ENCODE measurements around the gene USF3. TPM values are rescaled to one million over a fixed set of nuclear protein-coding genes. Genes with fewer than 3 reads are reported as not detected.
A peak's percentile ranks its signal among the peaks of the same experiment; 100 is the strongest.

Gene USF3
- total and polyA plus RNA-seq, 2 of the 13 experiments (the other 11 are each of a cell fraction or from before 2014, with no cell fraction given) = 6.3 to 15.2 TPM

GRCh38 chr3:113677737-113678136 is 18.7 kb downstream of the USF3 start:
- 93% methylated on average over 1 of the region's 1 CpG for WGBS (ENCODE audit: low lambda C conversion rate)
- Histone ChIP-seq H3K9me3 (ENCODE audit: low read length) (no peaks in the 10 kb centered on the region), H4K20me1 (ENCODE audit: insufficient read depth, low read length) (no peaks in the 10 kb centered on the region), H3K27ac (ENCODE audit: extremely low read length, insufficient read depth, low read length) (no peak overlapping the region), H3K4me2 (ENCODE audit: low read depth, low read length) (no peak overlapping the region), H3K4me1 (ENCODE audit: insufficient read depth, low read length) (no peaks in the 10 kb centered on the region), H2AFZ (ENCODE audit: low read length) (no peak overlapping the region), H3K79me2 (ENCODE audit: insufficient read depth, low read length) (no peaks in the 10 kb centered on the region), H3K27me3 (ENCODE audit: control insufficient read depth in 1 of 2, insufficient read depth in 2 of 2, low read length in 2 of 2) (no peaks in the 10 kb centered on the region), H3K36me3 (replicated peaks in 1 of 2; ENCODE audit: control insufficient read depth in 1 of 2, insufficient read depth in 2 of 2, low read length in 2 of 2) (peaks cover 4 to 28% of the 10 kb centered on the region in 2 experiments; a peak in 4 of 5 replicates), H3K9ac (ENCODE audit: insufficient read depth, low read depth, low read length) (no peak overlapping the region), H3K4me3 (replicated peaks in 1 of 3; ENCODE audit: insufficient read depth in 1 of 3, low read depth in 2 of 3, low read length in 3 of 3) (no peak overlapping the region)
- ATAC-seq (no peak), DNase-seq (ENCODE audit: low spot score) (no peak), FAIRE-seq (no peak)
- POLR2A ChIA-PET = no interaction called here
- CTCF ChIA-PET (ENCODE audit: low intra/inter-chr PET ratio, low total read pairs) = no interaction called here
- no TSS peak for BruUV-seq (replicated peaks)
- in situ Hi-C loops (cut with HindIII; ENCODE audit: extremely low pct_ligation_motif_present, low pct_unique_long_range_greater_than_20kb) = no loop called here
- TF ChIP-seq HNRNPK (IDR thresholded peaks at IDR 0.05; ENCODE audit: low read depth, low read length, poor library complexity, severe bottlenecking) (peak; percentile 73), GZF1 (CRISPR knock-in tag; IDR thresholded peaks at IDR 0.05) (no peak)
- intact Hi-C loops (cut with micrococcal nuclease; ENCODE audit: unreplicated experiment) = no loop called here

DNA sequence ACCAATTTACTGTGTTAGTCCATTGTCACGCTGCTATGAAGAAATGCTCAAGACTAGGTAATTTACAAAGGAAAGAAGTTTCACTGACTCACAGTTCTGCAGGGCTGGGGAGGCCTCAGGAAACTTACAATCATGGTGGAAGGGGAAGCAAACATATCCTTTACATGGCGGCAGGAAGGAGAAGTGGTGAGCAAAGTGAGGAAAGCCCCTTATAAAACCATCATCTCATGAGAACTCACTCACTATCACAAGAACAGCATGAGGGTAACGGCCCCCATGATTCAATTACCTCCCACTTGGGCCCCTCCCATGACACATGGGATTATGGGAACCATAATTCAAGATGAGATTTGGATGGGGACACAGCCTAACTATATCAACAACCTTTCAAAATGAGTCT is 20.2 kb downstream of the USF3 start:
- no peak for FAIRE-seq

More for the DNA sequence above, 20.2 kb downstream of the USF3 start:
- Histone ChIP-seq H3K9me3 (ENCODE audit: low read length) (no peaks in the 10 kb centered on the region), H4K20me1 (ENCODE audit: insufficient read depth, low read length) (no peaks in the 10 kb centered on the region), H3K4me3 (replicated peaks in 1 of 3; ENCODE audit: insufficient read depth in 1 of 3, low read depth in 2 of 3, low read length in 3 of 3) (no peak overlapping the region), H3K9ac (ENCODE audit: insufficient read depth, low read depth, low read length) (no peak overlapping the region), H3K4me2 (ENCODE audit: low read depth, low read length) (no peak overlapping the region), H2AFZ (ENCODE audit: low read length) (no peak overlapping the region), H3K27ac (ENCODE audit: extremely low read length, insufficient read depth, low read length) (no peak overlapping the region), H3K36me3 (replicated peaks in 1 of 2; ENCODE audit: control insufficient read depth in 1 of 2, insufficient read depth in 2 of 2, low read length in 2 of 2) (peaks cover 5 to 35% of the 10 kb centered on the region in 2 experiments; a peak in 4 of 5 replicates), H3K79me2 (ENCODE audit: insufficient read depth, low read length) (no peaks in the 10 kb centered on the region), H3K27me3 (ENCODE audit: control insufficient read depth in 1 of 2, insufficient read depth in 2 of 2, low read length in 2 of 2) (no peaks in the 10 kb centered on the region), H3K4me1 (ENCODE audit: insufficient read depth, low read length) (no peaks in the 10 kb centered on the region)
- ChIA-PET CTCF (ENCODE audit: low intra/inter-chr PET ratio, low total read pairs) (no interaction called here), POLR2A (no interaction called here)
- no TSS peak for BruUV-seq (replicated peaks)
- 98% methylated on average over 3 of the region's 3 CpGs for whole genome bisulfite sequencing (ENCODE audit: low lambda C conversion rate)
- TF ChIP-seq THYN1 (CRISPR knock-in tag; IDR thresholded peaks at IDR 0.05; ENCODE audit: borderline replicate concordance, low read depth) = no peak
- TF ChIP-seq, protein P1, sequence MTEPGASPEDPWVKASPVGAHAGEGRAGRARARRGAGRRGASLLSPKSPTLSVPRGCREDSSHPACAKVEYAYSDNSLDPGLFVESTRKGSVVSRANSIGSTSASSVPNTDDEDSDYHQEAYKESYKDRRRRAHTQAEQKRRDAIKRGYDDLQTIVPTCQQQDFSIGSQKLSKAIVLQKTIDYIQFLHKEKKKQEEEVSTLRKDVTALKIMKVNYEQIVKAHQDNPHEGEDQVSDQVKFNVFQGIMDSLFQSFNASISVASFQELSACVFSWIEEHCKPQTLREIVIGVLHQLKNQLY (CRISPR knock-in tag; IDR thresholded peaks at IDR 0.05) = no peak
- no peak for TF ChIP-seq ISL2 (CRISPR knock-in tag; IDR thresholded peaks at IDR 0.05)
- no peak for TF ChIP-seq ZNF337 (CRISPR knock-in tag; IDR thresholded peaks at IDR 0.05; ENCODE audit: borderline replicate concordance, low read depth)
- TF ChIP-seq, protein P2, sequence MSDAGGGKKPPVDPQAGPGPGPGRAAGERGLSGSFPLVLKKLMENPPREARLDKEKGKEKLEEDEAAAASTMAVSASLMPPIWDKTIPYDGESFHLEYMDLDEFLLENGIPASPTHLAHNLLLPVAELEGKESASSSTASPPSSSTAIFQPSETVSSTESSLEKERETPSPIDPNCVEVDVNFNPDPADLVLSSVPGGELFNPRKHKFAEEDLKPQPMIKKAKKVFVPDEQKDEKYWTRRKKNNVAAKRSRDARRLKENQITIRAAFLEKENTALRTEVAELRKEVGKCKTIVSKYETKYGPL (CRISPR knock-in tag; IDR thresholded peaks at IDR 0.05) = no peak
- no peak for TF ChIP-seq TBX2 (CRISPR knock-in tag; IDR thresholded peaks at IDR 0.05; ENCODE audit: borderline replicate concordance)
- TF ChIP-seq NCOA1 (CRISPR knock-in tag; IDR thresholded peaks at IDR 0.05) = no peak
- ATAC-seq = no peak
- in situ Hi-C loops (cut with HindIII; ENCODE audit: extremely low pct_ligation_motif_present, low pct_unique_long_range_greater_than_20kb) = no loop called here
- intact Hi-C loops (cut with micrococcal nuclease; ENCODE audit: unreplicated experiment) = no loop called here
- DNase-seq (ENCODE audit: low spot score) = no peak
